Neural crest cell (in vitro differentiated cells): ENCODE measurements around the gene POLR3K. TPM values are rescaled to one million over a fixed set of nuclear protein-coding genes. Genes with fewer than 3 reads are reported as not detected.
A peak's percentile ranks its signal among the peaks of the same experiment; 100 is the strongest.
"Not testable (repeated sequence)": the region's sequence is repeated elsewhere in the genome, so short reads cannot be mapped to it uniquely, and the experiment has no call there.

Experiments
- DNase-seq: peaks from one replicate; pipeline ENCODE4 v3.0.0; 2021; ENCODE audit warnings: low read depth, mixed read lengths, low spot score
- H3K27ac Mint-ChIP-seq: one replicate; pipeline ENCODE4 v1.8.0; 2021; ENCODE audit warnings: mild to moderate bottlenecking, mixed read lengths; ENCODE audit not compliant: unreplicated experiment
- H3K27me3 Mint-ChIP-seq: 2 replicates; pipeline ENCODE4 v1.8.0; 2021; ENCODE audit warnings: low read depth, mild to moderate bottlenecking, mixed read lengths
- H3K36me3 Mint-ChIP-seq: 2 replicates; pipeline ENCODE4 v1.8.0; 2021; ENCODE audit warnings: low read depth, mild to moderate bottlenecking, mixed read lengths
- H3K4me1 Mint-ChIP-seq: 2 replicates; pipeline ENCODE4 v1.8.0; 2021; ENCODE audit warnings: mixed read lengths
- H3K4me3 Mint-ChIP-seq: one replicate; pipeline ENCODE4 v1.8.0; 2021; ENCODE audit warnings: mild to moderate bottlenecking, mixed read lengths
- H3K9me3 Mint-ChIP-seq: 2 replicates; pipeline ENCODE4 v1.8.0; 2021; ENCODE audit warnings: mixed read lengths
- total RNA-seq: library from RNA; stranded (reverse); gene quantifications from 2 replicates; pipeline ENCODE4 v1.2.1, GENCODE V29; 2021
- TF ChIP-seq, protein P1 (sequence below): fragments of 200-600 bp; sonication (generic); conservative IDR thresholded peaks from 2 replicates; pipeline ENCODE4 v1.5.0; 2021; ENCODE audit warnings: antibody characterized with exemption, mild to moderate bottlenecking

Gene POLR3K
- total RNA-seq, 1 donor from 2014 or later, result 36.7 TPM

DNA sequence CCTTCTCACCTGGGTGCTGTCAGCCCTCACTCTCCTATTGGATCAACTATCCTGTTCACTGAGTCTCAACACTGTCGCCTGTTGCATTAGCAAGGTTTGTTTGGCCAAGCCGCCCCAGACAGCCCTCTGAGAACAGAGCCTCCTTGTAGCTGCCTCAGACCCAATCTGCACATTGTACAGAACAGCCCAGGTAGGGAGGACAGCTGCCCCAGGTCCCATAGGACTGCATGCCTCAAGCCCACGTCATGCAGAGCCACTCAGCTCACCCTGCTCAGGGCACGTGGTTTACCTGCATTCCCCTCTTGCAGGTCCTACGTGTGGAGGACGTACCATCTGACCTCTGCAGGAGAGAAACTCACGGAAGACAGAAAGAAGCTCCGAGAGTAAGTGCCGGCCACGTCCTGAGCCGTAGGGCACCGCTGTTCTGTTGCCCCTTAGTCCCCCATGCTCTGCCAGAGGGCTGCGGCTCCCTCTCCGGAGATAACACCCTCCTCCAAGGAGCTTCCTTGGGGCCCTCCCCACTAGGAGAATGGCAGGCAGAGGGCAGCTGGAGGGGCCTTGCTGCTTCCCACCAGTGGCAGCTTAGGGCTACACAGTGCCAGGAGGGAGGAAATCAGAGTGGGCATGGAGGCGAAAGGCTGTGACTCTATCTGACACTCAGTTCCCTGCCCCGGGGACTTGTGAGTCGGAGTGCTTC, 3.0 kb upstream of the POLR3K start:
- no peak for DNase-seq
- H3K27ac Mint-ChIP-seq, result no peak overlapping the region
- TF ChIP-seq, protein P1, sequence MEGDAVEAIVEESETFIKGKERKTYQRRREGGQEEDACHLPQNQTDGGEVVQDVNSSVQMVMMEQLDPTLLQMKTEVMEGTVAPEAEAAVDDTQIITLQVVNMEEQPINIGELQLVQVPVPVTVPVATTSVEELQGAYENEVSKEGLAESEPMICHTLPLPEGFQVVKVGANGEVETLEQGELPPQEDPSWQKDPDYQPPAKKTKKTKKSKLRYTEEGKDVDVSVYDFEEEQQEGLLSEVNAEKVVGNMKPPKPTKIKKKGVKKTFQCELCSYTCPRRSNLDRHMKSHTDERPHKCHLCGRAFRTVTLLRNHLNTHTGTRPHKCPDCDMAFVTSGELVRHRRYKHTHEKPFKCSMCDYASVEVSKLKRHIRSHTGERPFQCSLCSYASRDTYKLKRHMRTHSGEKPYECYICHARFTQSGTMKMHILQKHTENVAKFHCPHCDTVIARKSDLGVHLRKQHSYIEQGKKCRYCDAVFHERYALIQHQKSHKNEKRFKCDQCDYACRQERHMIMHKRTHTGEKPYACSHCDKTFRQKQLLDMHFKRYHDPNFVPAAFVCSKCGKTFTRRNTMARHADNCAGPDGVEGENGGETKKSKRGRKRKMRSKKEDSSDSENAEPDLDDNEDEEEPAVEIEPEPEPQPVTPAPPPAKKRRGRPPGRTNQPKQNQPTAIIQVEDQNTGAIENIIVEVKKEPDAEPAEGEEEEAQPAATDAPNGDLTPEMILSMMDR, result no peak
- H3K36me3 Mint-ChIP-seq, result peaks cover 12% of the 10 kb centered on the region
- H3K27me3 Mint-ChIP-seq, result no peaks in the 10 kb centered on the region
- H3K4me3 Mint-ChIP-seq, result peak overlapping the region; percentile 74
- H3K9me3 Mint-ChIP-seq, result no peaks in the 10 kb centered on the region
- H3K4me1 Mint-ChIP-seq, result peaks cover 24% of the 10 kb centered on the region

DNA sequence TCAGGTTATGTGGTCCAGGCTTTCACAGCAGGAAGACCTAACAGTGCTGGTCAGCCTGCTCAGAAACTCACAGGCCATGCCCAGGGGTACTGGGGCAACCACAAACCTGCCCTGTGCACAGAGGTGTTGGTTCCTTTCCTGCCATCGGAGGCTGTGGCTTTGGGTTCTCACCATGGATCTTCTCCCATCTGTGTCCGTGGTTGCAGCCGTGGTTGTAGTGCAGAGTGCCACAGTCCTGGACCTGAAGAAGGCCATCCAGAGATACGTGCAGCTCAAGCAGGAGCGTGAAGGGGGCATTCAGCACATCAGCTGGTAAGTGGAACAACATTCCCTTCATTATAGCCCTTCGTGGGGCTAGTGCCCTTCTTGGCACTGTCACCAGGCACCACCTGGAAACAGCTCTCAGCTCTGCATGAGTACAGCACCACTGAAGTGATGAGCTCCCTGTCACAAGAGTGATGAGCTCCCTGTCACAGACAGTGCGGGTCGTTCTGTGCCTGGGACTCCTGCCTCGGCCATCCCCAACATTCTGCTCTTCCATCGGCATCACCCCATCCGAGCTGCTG, 2.2 kb upstream of the POLR3K start:
- Mint-ChIP-seq H3K27ac (no peak overlapping the region), H3K4me3 (peak overlapping the region; percentile 97), H3K27me3 (no peaks in the 10 kb centered on the region), H3K4me1 (peaks cover 31% of the 10 kb centered on the region), H3K9me3 (no peaks in the 10 kb centered on the region), H3K36me3 (peaks cover 19% of the 10 kb centered on the region)
- no peak for DNase-seq
- TF ChIP-seq, protein P1, result no peak

DNA sequence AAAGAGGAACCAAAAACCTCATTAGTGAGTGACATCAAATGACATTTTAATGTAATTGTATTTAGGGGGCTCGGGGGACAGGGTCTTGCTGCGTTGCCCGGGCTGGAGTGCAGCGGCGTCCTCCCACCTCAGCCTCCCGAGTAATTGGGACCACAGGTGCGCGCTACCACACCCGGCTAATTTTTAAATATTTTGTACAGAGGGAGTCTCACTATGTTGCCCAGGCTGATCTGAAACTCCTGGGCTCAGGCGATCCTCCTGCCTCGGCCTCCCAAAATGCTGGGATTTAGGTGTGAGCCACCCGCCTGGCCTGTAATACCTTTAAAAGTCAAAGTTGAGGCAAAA, 801 bp upstream of the POLR3K start:
- H3K4me3 Mint-ChIP-seq, result peak overlapping the region; percentile 97
- no peaks in the 10 kb centered on the region for H3K9me3 Mint-ChIP-seq
- H3K27me3 Mint-ChIP-seq, result no peaks in the 10 kb centered on the region
- H3K27ac Mint-ChIP-seq, result no peak overlapping the region
- TF ChIP-seq, protein P1, result no peak
- peaks cover 23% of the 10 kb centered on the region for H3K36me3 Mint-ChIP-seq
- no peak for DNase-seq
- peaks cover 32% of the 10 kb centered on the region for H3K4me1 Mint-ChIP-seq

DNA sequence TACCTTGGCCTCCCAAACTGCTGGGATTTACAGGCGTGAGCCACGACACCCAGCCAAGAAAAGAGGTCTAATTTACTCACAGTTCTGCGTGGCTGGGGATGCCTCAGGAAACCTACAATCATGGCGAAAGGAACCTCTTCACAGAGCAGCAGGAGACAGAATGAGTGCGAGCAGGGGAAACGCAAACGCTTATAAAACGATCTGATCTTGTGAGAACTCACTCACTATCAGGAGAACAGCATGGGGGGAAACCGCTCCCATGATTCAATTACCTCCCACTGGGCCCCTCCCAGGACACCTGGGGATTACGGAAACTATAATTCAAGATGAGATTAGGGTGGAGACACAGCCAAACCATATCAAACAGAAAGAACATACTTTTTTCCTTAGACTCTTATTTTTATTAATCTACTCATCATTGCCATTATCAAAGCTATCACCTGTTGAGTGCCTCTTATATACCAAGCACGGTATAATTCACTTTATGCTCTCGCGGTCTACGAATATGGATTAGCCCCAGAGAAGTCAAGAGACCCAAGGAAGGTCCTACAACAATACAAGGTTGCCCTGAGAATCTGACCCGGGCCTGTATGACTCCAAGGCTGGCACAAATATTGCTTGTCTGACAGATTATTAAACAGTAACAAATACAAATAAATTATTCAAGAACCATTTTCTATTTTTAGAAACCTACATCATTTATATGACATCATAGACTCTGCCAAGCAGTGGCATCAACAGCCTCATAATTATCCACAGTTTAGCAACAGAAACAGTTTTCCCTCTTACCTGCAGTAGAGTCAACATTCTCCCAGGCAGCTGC, 2.4 kb downstream of the POLR3K start:
- Mint-ChIP-seq H3K27ac (no peak overlapping the region), H3K4me3 (peak overlapping the region; percentile 70), H3K27me3 (no peaks in the 10 kb centered on the region), H3K9me3 (no peaks in the 10 kb centered on the region), H3K4me1 (peaks cover 32% of the 10 kb centered on the region), H3K36me3 (peaks cover 21% of the 10 kb centered on the region)
- TF ChIP-seq, protein P1, result no peak
- DNase-seq, result no peak

DNA sequence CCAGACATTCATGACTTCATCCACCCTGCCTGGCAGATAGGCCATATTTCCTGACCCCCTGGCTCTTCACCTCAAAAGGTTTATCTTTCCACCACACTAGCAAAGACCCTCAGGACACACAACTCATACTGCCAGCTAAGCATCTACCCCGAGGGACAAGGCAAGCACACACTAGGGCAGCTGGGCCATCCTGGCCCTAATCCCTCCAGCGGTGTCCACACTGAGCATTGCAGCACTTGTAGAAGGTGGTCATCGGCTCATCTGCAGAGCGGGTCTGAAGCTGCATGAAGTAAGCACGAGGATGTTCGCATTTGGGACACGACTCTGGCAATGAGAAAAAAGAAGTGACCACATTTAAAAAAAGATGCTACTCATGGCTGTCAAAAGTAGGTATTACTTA, 6.2 kb downstream of the POLR3K start:
- peaks cover 24% of the 10 kb centered on the region for H3K36me3 Mint-ChIP-seq
- no peak overlapping the region for H3K4me3 Mint-ChIP-seq
- no peak for DNase-seq
- H3K27ac Mint-ChIP-seq, result no peak overlapping the region
- TF ChIP-seq, protein P1, result no peak
- peaks cover 11% of the 10 kb centered on the region for H3K4me1 Mint-ChIP-seq
- H3K27me3 Mint-ChIP-seq, result no peaks in the 10 kb centered on the region
- no peaks in the 10 kb centered on the region for H3K9me3 Mint-ChIP-seq

DNA sequence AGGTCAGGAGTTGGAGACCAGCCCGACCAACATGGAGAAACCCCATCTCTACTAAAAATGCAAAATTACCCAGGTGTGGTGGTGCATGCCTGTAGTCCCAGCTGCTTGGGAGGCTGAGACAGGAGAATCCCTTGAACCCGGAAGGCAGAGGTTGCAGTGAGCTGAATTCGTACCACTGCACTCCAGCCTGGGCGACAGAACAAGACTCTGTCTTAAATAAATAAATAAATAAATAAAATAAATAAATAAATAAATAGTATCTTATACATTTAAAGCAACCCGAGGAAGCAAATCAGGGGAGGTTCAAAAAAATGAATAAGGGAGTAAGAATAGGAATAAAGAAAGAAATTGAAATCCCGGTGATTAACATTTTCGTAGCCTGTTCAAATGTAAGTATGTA, 6.9 kb downstream of the POLR3K start:
- not testable (repeated sequence) for H3K4me3 Mint-ChIP-seq, H3K27me3 Mint-ChIP-seq, DNase-seq, H3K27ac Mint-ChIP-seq, H3K9me3 Mint-ChIP-seq
- Mint-ChIP-seq H3K36me3 (peaks cover 29% of the 10 kb centered on the region), H3K4me1 (peaks cover 10% of the 10 kb centered on the region)
